HG03457 (cell line): ENCODE results near the gene CBX4.

Experiments used
- ATAC-seq: cut with Tn5 transposase; IDR thresholded peaks from one replicate; pipeline ENCODE4 v1.9.1; 2021; ENCODE audit warnings: moderate number of reproducible peaks; ENCODE audit not compliant: unreplicated experiment

CBX4 gene

GRCh38 chr17:79814127-79814973 lies 24.9 kb downstream of the CBX4 start:
- ATAC-seq = no peak

- no peak for ATAC-seq
These were observed 25.7 kb downstream of the CBX4 start for GRCh38 chr17:79813297-79814126.

- no peak for ATAC-seq
These were observed 26.6 kb downstream of the CBX4 start for GRCh38 chr17:79812353-79813258.

- no peak for ATAC-seq
These were observed 27.3 kb downstream of the CBX4 start for GRCh38 chr17:79811868-79812352.

GRCh38 chr17:79811011-79811867 lies 28.0 kb downstream of the CBX4 start:
- no peak for ATAC-seq

GRCh38 chr17:79810130-79811010 lies 28.9 kb downstream of the CBX4 start:
- no peak for ATAC-seq

- no peak for ATAC-seq
These were observed 29.6 kb downstream of the CBX4 start for GRCh38 chr17:79809530-79810129.

- no peak for ATAC-seq
These were observed 30.3 kb downstream of the CBX4 start for GRCh38 chr17:79808763-79809529.

- no peak for ATAC-seq
These were observed 32.1 kb downstream of the CBX4 start for GRCh38 chr17:79806863-79807720.

- no peak for ATAC-seq
These were observed 32.8 kb downstream of the CBX4 start for GRCh38 chr17:79806446-79806760.

- no peak for ATAC-seq
These were observed 34.2 kb downstream of the CBX4 start for GRCh38 chr17:79804856-79805696.

- no peak for ATAC-seq
These were observed 35.0 kb downstream of the CBX4 start for GRCh38 chr17:79803997-79804855.

GRCh38 chr17:79803421-79803996 lies 35.7 kb downstream of the CBX4 start:
- ATAC-seq = no peak

- ATAC-seq = no peak
These were observed 36.4 kb downstream of the CBX4 start for GRCh38 chr17:79802736-79803420.
